ENCODE results near the gene NPDC1. TPM values are rescaled to one million over a fixed set of nuclear protein-coding genes. Genes with fewer than 3 reads are reported as not detected.

NPDC1 gene
- total RNA-seq, 1 experiment from 2014 or later: 25.4 TPM

- no peak overlapping the region for H3K9ac ChIP-seq (ENCODE audit: low read length)
- no peak overlapping the region for H3K27ac ChIP-seq (ENCODE audit: low read length)
- no peaks in the 10 kb centered on the region for H3K27me3 ChIP-seq (ENCODE audit: low read length)
- peaks cover 9% of the 10 kb centered on the region; the same call in 1 of the 2 replicates for H3K79me2 ChIP-seq (ENCODE audit: low read length)
- peaks cover 7% of the 10 kb centered on the region; the same call in 1 of the 2 replicates for H3K4me1 ChIP-seq (ENCODE audit: insufficient read depth, low read length)
- DNase-seq (peak; percentile 88), ATAC-seq (peak; percentile 99)
- no peaks in the 10 kb centered on the region for H3K9me3 ChIP-seq (ENCODE audit: low read length)
- ChIA-PET CTCF (interaction anchor here (1.0 kb wide), 1 partner anchor 13 kb away, joined by 3 read pairs; no protein-coding TSS in a partner anchor), POLR2A (ENCODE audit: unreplicated experiment) (interaction anchor here (0.5 kb wide), 1 partner anchor 31 kb away, joined by 14 read pairs; no protein-coding TSS in a partner anchor)
- TF ChIP-seq CTCF (conservative IDR thresholded peaks at IDR 0.05; ENCODE audit: low read depth, low read length): no peak
- intact Hi-C loops (cut with micrococcal nuclease): no loop called here
- BruUV-seq (replicated peaks): no TSS peak
- no peak overlapping the region for H3K4me2 ChIP-seq (ENCODE audit: low read length)
- H3F3A ChIP-seq (ENCODE audit: low read length, unreplicated experiment): no peaks in the 10 kb centered on the region
- no peaks in the 10 kb centered on the region for H3K9me2 ChIP-seq (replicated peaks; ENCODE audit: low read length)
- H4K20me1 ChIP-seq (ENCODE audit: low read length): no peaks in the 10 kb centered on the region
- no peak overlapping the region for H3K4me3 ChIP-seq (ENCODE audit: low read length)
- H2AFZ ChIP-seq (ENCODE audit: low read length): no peak overlapping the region
- no peaks in the 10 kb centered on the region for H3K36me3 ChIP-seq (ENCODE audit: low read depth, low read length)
These were observed 23.9 kb downstream of the NPDC1 start for GRCh38 chr9:137021979-137022661.

- TF ChIP-seq EZH2 (IDR thresholded peaks at IDR 0.05; ENCODE audit: low read length, unreplicated experiment) (no peak), EZH2phosphoT487 (IDR thresholded peaks at IDR 0.05; ENCODE audit: borderline replicate concordance, low read length) (no peak), CTCF (conservative IDR thresholded peaks at IDR 0.05; ENCODE audit: low read depth, low read length) (no peak)
- Histone ChIP-seq H3K79me2 (ENCODE audit: low read length) (0 out of 2 replicates have a peak, but pooled peaks cover 5% of the 10 kb centered on the region), H3K9me3 (ENCODE audit: low read length) (no peaks in the 10 kb centered on the region), H3K4me3 (ENCODE audit: low read length) (no peak overlapping the region), H2AFZ (ENCODE audit: low read length) (no peak overlapping the region), H3K4me1 (ENCODE audit: insufficient read depth, low read length) (0 out of 2 replicates have a peak, but pooled peaks cover 4% of the 10 kb centered on the region), H3K9ac (ENCODE audit: low read length) (no peak overlapping the region), H3K4me2 (ENCODE audit: low read length) (no peak overlapping the region), H4K20me1 (ENCODE audit: low read length) (no peaks in the 10 kb centered on the region), H3K27ac (ENCODE audit: low read length) (no peak overlapping the region), H3K36me3 (ENCODE audit: low read depth, low read length) (no peaks in the 10 kb centered on the region), H3F3A (ENCODE audit: low read length, unreplicated experiment) (no peaks in the 10 kb centered on the region), H3K27me3 (ENCODE audit: low read length) (no peaks in the 10 kb centered on the region), H3K9me2 (replicated peaks; ENCODE audit: low read length) (no peaks in the 10 kb centered on the region)
- ChIA-PET POLR2A (ENCODE audit: unreplicated experiment) (no interaction called here), CTCF (interaction anchor here (1.0 kb wide), 1 partner anchor 14 kb away, joined by 3 read pairs; no protein-coding TSS in a partner anchor)
- intact Hi-C loops (cut with micrococcal nuclease): no loop called here
- DNase-seq (no peak), ATAC-seq (no peak)
- BruUV-seq (replicated peaks): no TSS peak
These were observed 24.4 kb downstream of the NPDC1 start for GRCh38 chr9:137021568-137021978.
